ENCODE results near the gene RBFOX2. TPM values are rescaled to one million over a fixed set of nuclear protein-coding genes. Genes with fewer than 3 reads are reported as not detected.
"Not testable (repeated sequence)": the region's sequence is repeated elsewhere in the genome, so short reads cannot be mapped to it uniquely, and the experiment has no call there.

The RBFOX2 gene
- total and polyA plus RNA-seq, 2 donors from 2014 or later: 17.2 to 68.6 TPM

GRCh38 chr22:36075230-36075629 is 46.6 kb upstream of the RBFOX2 start:
- Histone ChIP-seq H3K27ac (ENCODE audit: low read depth in 2 of 2, low read length in 2 of 2) (no peak overlapping the region), H3K4me3 (ENCODE audit: low read length in 3 of 3) (no peak overlapping the region), H3K9me3 (ENCODE audit: control insufficient read depth in 2 of 3, insufficient read depth in 1 of 3, low read length in 3 of 3) (no peaks in the 10 kb centered on the region), H3K4me1 (ENCODE audit: control insufficient read depth in 2 of 3, insufficient read depth in 2 of 3, low read depth in 1 of 3, low read length in 3 of 3) (no peaks in the 10 kb centered on the region), H3K36me3 (ENCODE audit: control insufficient read depth in 2 of 3, insufficient read depth in 3 of 3, low read length in 3 of 3) (no peaks in the 10 kb centered on the region), H3K9ac (ENCODE audit: low read length in 3 of 3) (no peak overlapping the region), H3K27me3 (ENCODE audit: control insufficient read depth, insufficient read depth, low read length) (no peaks in the 10 kb centered on the region)
- DNase-seq (no peak), FAIRE-seq (no peak)
- TF ChIP-seq, protein P1, sequence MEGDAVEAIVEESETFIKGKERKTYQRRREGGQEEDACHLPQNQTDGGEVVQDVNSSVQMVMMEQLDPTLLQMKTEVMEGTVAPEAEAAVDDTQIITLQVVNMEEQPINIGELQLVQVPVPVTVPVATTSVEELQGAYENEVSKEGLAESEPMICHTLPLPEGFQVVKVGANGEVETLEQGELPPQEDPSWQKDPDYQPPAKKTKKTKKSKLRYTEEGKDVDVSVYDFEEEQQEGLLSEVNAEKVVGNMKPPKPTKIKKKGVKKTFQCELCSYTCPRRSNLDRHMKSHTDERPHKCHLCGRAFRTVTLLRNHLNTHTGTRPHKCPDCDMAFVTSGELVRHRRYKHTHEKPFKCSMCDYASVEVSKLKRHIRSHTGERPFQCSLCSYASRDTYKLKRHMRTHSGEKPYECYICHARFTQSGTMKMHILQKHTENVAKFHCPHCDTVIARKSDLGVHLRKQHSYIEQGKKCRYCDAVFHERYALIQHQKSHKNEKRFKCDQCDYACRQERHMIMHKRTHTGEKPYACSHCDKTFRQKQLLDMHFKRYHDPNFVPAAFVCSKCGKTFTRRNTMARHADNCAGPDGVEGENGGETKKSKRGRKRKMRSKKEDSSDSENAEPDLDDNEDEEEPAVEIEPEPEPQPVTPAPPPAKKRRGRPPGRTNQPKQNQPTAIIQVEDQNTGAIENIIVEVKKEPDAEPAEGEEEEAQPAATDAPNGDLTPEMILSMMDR (IDR thresholded peaks at IDR 0.05; ENCODE audit: borderline replicate concordance, extremely low read depth, insufficient read depth): no peak
- intact Hi-C loops (cut with DNase I): no loop called here

DNA sequence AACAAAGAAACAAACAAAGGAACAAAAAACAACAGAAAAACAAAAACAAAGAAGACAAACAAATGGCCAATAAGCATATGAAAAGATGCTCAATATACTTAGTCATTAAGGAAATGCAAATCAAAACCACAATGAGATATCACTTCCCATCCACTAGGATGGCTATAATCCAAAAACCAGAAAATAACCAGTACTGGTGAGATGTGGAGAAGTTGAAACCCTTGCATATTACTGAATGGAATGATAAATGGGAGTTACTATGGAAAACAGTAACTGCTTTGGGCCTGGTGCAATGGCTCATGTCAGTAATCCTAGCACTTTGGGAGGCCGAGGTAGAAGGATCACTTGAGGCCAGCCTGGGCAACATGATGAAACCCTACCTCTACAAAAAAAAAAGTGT is 44.9 kb upstream of the RBFOX2 start:
- H3K4me3 ChIP-seq (ENCODE audit: low read length in 3 of 3): no peak overlapping the region
- H3K4me1 ChIP-seq (ENCODE audit: control insufficient read depth in 2 of 3, insufficient read depth in 2 of 3, low read depth in 1 of 3, low read length in 3 of 3): no peaks in the 10 kb centered on the region

GRCh38 chr22:36070645-36071044 is 42.0 kb upstream of the RBFOX2 start:
- H3K27me3 ChIP-seq (ENCODE audit: control insufficient read depth, insufficient read depth, low read length); H3K9me3 ChIP-seq (ENCODE audit: control insufficient read depth in 2 of 3, insufficient read depth in 1 of 3, low read length in 3 of 3); FAIRE-seq; H3K4me1 ChIP-seq (ENCODE audit: control insufficient read depth in 2 of 3, insufficient read depth in 2 of 3, low read depth in 1 of 3, low read length in 3 of 3); H3K27ac ChIP-seq (ENCODE audit: low read depth in 2 of 2, low read length in 2 of 2); H3K9ac ChIP-seq (ENCODE audit: low read length in 3 of 3); H3K4me3 ChIP-seq (ENCODE audit: low read length in 3 of 3); H3K36me3 ChIP-seq (ENCODE audit: control insufficient read depth in 2 of 3, insufficient read depth in 3 of 3, low read length in 3 of 3); intact Hi-C loops (cut with DNase I); DNase-seq: not testable (repeated sequence)

More for the DNA sequence above, 44.9 kb upstream of the RBFOX2 start:
- Histone ChIP-seq H3K27me3 (ENCODE audit: control insufficient read depth, insufficient read depth, low read length) (no peaks in the 10 kb centered on the region), H3K27ac (ENCODE audit: low read depth in 2 of 2, low read length in 2 of 2) (no peak overlapping the region), H3K36me3 (ENCODE audit: control insufficient read depth in 2 of 3, insufficient read depth in 3 of 3, low read length in 3 of 3) (no peaks in the 10 kb centered on the region), H3K9me3 (ENCODE audit: control insufficient read depth in 2 of 3, insufficient read depth in 1 of 3, low read length in 3 of 3) (no peaks in the 10 kb centered on the region), H3K9ac (ENCODE audit: low read length in 3 of 3) (no peak overlapping the region)
- FAIRE-seq: no peak
- TF ChIP-seq, protein P1 (IDR thresholded peaks at IDR 0.05; ENCODE audit: borderline replicate concordance, extremely low read depth, insufficient read depth): no peak
- no peak for DNase-seq
- intact Hi-C loops (cut with DNase I): no loop called here

GRCh38 chr22:36069368-36069767 is 40.7 kb upstream of the RBFOX2 start:
- intact Hi-C loops (cut with DNase I): no loop called here
- H3K27me3 ChIP-seq (ENCODE audit: control insufficient read depth, insufficient read depth, low read length): no peaks in the 10 kb centered on the region
- no peaks in the 10 kb centered on the region for H3K36me3 ChIP-seq (ENCODE audit: control insufficient read depth in 2 of 3, insufficient read depth in 3 of 3, low read length in 3 of 3)
- DNase-seq (no peak), FAIRE-seq (no peak)
- H3K4me3 ChIP-seq (ENCODE audit: low read length in 3 of 3): no peak overlapping the region
- H3K4me1 ChIP-seq (ENCODE audit: control insufficient read depth in 2 of 3, insufficient read depth in 2 of 3, low read depth in 1 of 3, low read length in 3 of 3): peaks cover 0 to 3% (median 0%) of the 10 kb centered on the region in 3 donors
- no peak overlapping the region for H3K9ac ChIP-seq (ENCODE audit: low read length in 3 of 3)
- TF ChIP-seq, protein P1 (IDR thresholded peaks at IDR 0.05; ENCODE audit: borderline replicate concordance, extremely low read depth, insufficient read depth): no peak
- H3K27ac ChIP-seq (ENCODE audit: low read depth in 2 of 2, low read length in 2 of 2): no peak overlapping the region
- H3K9me3 ChIP-seq (ENCODE audit: control insufficient read depth in 2 of 3, insufficient read depth in 1 of 3, low read length in 3 of 3): no peaks in the 10 kb centered on the region
